GM03348 (cell line): ENCODE results near the gene CHTF8.

Experiments used
- DNase-seq: peaks from one replicate; pipeline ENCODE4 v3.0.0; 2012; ENCODE audit warnings: low spot score

CHTF8 gene

DNA sequence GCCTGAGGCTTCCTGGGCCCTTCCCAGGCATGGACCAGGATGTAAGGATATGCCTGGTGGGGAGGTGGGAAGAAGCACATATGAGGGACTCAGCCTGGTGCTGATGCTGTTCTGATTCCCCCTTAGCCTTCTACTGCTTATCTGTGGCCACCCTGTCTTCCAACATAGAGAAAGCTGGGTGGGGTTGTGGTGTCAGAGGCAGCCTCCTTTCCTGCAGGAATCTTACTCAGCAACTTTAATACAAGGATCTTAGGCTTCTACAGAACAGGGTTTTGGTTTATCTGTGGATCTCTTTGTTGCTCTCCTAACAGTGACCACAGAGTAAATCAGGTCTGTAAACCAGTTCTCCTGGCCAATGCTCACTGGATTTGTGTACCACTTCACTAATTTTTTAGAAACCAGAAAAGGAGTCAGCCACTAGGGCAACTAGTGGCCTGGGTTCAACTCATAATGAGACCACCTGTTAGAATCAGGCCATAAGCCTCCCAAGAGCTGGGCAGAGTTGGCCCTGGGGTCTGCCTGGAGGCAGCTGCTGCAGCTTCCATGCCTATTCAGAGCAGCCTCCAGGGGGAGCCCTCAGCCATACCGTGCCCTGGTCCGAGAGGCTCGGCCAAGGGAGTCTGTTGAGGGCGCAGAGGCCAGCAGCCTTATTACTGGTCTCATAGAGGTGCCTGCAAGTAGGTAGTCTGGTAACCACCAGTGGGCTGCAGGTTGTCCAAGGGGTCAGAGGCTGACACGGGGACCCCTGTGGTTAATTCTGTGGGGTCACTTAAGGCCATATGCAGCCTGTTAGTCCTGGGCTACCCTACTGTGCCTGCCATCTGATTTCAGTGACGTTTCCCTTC lies 19.9 kb downstream of the CHTF8 start:
- peak; percentile 80 for DNase-seq

DNA sequence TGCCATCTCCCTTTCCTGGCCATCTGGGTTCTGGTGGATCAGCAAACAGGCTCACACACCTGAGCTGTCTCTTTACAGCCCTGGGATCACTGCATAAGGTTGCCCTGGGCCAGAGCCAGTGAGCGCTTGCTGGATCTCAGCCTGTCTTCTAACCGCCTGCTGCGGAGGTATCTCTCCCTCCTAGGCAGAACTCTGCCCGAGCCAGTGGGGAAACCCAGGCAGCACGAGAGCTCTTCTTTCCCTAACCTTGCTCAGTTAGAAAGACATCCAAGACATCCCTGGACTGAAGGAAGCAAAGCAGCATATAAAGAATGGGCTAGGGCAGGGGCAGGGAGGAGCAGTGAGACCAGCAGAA lies 20.5 kb downstream of the CHTF8 start:
- DNase-seq: no peak

DNA sequence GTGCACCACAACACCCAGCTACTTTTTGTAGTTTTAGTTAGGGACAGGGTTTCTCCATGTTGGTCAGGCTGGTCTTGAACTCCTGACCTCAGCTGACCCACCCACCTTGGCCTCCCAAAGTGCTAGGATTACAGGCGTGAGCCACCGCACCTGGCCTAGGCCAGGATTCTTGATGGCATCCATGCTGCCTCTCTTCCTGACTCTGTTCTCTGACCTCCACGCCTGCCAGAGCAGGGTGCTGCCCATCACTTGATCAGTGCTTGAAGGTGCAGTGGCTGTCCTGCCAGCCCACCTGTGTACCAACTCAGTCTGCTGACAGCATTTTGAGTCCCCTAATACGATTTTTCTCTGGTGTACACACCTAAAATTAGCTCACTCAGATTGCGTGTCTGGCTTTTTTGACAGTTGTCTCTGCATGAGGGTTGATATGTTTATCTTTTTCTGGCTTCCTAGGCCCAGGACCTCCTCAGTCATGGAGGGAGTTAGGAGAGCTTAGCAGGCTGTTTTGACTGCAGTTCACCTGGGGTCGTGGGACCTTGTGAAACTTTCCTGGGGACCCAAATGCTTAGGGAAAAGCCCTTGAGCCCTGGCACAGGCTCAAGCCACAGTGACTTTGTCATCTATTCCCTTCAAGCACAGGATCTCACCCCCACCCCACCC lies 21.0 kb downstream of the CHTF8 start:
- DNase-seq: no peak

DNA sequence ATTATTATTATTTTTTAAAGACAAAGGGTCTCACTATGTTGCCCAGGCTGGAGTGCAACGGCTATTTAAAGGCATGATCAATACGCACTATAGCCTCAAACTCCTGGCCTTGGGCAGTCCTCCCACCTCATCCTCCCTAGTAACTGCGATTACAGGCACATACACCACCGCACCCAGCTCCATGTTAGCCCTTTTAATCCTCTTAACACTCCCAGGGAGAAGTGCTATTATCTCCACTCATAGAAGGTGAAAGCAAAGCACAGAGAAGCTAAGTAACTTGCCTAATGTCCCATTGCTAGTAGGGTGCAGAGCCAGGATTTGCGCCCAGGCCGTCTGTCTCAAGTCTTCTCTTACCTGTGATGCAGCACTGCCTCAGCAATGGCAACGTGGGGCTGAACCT lies 22.0 kb downstream of the CHTF8 start:
- no peak for DNase-seq

GRCh38 chr16:69109486-69110270 lies 22.7 kb downstream of the CHTF8 start:
- DNase-seq: no peak

DNA sequence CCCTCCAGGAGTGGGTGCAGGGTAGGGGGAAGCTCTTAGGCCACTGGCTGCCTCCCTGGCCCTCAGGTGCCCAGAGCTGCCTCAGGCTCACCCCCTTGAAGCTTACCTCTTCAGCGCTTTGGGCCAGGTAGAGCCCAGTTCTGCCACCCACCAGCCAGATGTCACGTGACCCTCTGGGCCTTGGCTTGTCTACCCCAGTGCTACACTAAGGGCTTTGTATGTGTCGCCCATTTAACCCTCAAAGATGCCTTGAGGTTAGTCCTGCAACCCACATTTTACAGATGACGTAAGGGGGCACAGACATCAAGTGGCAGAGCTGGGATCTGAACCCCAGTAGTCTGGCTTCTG lies 23.5 kb downstream of the CHTF8 start:
- no peak for DNase-seq

GRCh38 chr16:69108064-69108904 lies 24.1 kb downstream of the CHTF8 start:
- DNase-seq: no peak

GRCh38 chr16:69107316-69107962 lies 24.9 kb downstream of the CHTF8 start:
- DNase-seq: peak; percentile 62

DNA sequence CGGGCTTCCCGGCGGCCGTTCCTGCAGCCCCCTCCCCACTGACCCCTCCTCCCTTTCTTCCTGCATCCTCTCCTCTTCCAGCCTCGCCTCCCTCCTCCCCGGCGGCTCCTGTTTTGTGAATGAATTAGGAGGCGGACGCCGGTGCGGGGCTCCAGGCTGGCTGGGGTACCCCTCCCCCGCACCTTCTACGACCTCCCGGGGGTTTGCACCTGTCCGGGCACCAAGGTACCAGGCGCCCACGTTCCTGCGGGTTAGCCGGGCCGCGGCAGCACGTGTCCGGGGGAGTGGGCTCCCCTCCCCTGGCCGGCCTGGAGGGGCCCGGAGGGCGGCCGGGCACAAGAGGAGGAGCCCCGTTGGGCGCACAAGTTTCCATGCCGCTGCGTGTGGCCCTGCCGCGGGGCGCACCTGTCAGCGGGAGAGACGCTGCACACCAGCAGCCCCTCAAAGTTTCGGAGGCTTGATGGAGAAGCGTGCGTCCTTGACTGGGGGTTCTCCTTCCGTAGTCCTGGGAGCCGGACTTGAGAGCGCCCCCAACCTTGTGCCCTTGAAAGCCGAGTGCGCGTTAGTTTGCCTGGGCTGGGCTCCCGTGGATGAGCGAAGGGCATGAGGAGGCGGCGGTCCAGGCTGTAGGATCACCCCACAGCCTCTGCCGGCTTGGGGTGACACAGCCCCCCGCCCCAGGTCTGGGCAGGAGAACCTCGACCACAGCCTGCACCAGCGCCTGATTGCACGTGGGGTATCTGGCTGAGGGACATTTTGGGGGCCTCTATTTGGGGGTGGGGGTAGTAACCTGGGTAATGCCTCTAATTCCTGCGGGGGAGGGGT lies 25.7 kb downstream of the CHTF8 start:
- peak; percentile 33 for DNase-seq

GRCh38 chr16:69105501-69106361 lies 26.7 kb downstream of the CHTF8 start, which contains the start of gene HAS3:
HAS3 (plus strand) TSS chr16:69105653; CDS start chr16:69109396, 3,743 bp downstream.
- peak; percentile 85 for DNase-seq

DNA sequence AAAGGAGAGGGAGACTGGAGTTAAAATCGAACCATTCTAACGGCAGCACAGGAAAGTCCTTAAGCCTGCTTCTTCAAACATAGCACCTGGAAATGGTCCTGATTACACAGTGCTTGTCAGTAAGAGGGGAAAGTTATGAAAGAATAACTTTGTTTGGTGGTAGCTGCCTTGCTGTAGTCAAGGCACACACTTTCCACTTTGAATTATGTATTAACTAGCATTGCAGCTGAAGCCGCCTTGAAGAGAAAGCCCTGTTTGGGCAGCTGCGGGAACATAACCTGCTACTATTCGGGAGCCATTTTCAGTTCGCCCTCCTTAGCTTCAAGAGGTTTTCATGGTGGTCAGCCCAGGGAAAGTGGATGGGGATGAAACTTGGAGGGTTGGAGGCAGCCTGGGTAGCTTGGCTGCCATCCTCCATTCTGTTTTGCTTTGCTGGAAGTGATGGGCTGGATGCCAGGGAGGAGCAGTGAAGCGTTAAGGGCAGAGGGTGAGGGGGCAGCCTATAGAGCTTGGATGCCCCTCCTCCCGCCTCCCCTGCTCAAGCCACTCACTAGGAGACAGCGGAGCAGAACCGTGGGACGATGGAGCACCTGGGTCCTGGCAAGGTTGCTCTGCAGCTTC lies 32.2 kb downstream of the CHTF8 start:
- DNase-seq: no peak

GRCh38 chr16:69095193-69095592 lies 37.2 kb downstream of the CHTF8 start:
- no peak for DNase-seq

DNA sequence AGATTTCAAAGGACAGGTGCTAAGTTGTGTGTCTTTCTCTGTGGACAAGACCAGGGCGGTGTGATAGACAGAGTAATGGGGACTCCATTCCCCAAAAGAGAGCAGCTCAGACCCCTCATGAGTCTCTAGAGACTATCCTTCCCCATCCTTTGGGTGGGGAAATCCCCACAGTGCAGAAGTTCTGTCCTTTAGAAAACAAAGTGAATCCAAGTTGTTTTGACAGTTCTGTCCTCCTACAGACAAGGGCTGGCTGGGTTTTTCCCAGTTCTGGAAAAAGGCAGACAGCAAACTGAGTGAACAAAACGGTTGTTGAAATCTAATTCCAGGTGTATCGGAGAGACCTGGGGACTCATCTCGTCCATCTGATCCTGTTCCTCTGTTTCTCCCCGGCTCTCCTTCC lies 37.9 kb downstream of the CHTF8 start:
- no peak for DNase-seq

DNA sequence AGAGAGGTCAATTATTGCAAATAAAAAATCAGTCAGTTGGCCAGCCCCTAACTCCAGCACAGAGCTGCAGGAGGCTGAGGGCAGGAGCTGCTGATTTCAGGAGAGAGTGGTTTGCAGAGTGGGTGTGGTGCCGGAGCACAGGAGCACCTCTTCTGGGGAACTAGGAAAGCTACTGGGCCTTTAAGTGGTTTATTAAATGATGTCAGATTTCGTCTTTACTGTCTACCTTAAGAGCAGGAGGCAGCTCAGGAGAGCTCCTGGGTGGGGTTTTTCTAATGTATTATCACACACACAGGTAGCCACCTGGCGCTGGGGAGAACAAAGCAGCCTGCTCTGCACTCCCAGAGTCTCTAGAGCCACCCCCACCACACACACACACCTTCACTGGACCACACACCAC lies 38.4 kb downstream of the CHTF8 start:
- DNase-seq: no peak

DNA sequence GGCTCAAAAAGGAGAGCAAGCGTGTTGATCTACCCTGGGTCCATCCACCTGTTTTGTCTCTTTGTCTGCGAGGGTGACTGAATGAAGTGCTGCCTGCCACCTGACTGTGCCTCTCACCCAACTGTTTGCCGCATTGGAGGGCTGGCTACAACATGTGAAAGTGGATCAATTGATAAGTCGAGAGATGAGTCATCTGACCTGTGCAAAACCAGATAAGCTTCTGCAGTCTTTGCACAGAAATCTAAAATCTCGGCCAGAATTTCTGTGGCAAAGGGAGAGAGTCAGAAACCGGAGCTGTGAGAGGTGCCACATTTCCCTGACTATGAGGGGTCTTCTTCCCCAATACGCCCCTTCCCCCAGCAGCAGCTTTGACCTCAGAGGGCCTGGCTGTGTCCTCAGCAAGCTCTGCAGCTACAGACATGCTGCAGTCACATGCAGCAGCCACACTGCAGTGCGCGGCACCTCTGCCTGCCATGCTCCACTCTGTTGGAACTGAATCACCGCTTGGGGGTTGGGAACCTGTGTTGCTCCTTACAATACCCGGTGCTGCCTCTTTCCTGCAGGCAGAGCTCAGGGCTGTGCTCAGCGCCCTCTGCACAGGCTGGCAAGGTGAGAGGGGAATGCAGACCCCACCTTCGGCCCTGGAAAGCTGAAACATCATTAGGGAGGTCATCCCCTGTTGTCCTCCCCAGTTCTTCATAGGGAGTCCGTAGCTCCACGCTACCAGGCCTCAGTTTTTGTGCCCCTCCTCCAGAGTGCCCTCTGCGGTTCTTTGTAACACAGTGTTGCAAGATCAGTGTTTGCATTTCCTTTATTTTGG lies 43.1 kb downstream of the CHTF8 start:
- DNase-seq: no peak

DNA sequence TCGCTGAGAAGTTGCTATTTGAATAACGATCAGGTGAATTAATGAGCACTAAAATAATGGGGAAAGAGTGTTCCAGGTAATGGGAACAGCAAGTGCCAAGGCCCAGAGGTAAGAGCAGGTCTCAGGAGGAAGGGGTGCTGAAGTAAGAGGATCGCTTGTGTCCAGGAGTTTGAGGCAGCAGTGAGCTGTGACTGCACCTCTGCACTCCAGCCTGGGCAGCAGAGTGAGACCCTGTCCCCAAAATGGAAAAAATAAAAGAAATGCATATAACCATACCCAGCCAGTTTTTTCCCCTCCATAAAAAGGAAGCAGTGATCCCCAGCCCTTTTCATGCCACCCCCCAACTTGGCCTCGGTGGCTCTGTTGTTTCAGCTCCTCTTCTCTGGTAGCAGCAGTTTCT lies 43.7 kb downstream of the CHTF8 start:
- DNase-seq: no peak

DNA sequence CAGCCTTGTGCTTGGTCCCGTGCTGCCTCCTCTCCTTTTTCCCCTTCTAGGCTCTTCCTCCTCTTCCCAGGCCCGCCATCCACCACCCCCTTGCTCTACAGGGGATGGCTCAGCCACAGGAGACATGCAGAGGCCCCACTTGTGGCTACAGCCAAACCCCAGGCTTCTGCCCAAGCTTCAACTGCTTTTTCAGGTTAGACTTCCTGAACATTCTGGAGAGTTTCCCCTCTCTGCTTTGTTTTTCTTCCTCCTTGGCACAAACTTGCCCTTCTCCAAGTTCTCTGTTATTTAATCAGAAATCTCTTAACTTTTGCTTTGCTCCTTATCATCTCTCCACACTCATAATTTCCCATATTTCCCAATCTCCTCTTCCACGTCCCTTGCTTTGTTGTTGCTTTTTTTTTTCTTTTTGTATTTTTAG lies 45.2 kb downstream of the CHTF8 start:
- no peak for DNase-seq

GRCh38 chr16:69085032-69085695 lies 47.2 kb downstream of the CHTF8 start:
- no peak for DNase-seq
